Mesendoderm (in vitro differentiated cells): ENCODE results near the gene TEDC2.

Source experiments
- DNase-seq: peaks from one replicate; pipeline ENCODE4 v3.0.0; 2013
- H2AK5ac ChIP-seq: 2 replicates; pipeline ENCODE4 v1.6.1; 2013; ENCODE audit warnings: low read length, inconsistent platforms
- H2BK120ac ChIP-seq: 2 replicates; pipeline ENCODE4 v1.6.1; 2013; ENCODE audit warnings: low read depth, mild to moderate bottlenecking, low read length, moderate library complexity, mixed read lengths
- H2BK15ac ChIP-seq: replicated peaks from 2 replicates; pipeline ENCODE4 v1.6.1; 2013; ENCODE audit warnings: low read depth, mild to moderate bottlenecking, moderate library complexity
- H2BK5ac ChIP-seq: 2 replicates; pipeline ENCODE4 v1.6.1; 2013; ENCODE audit warnings: low read length, inconsistent platforms
- H3K18ac ChIP-seq: 2 replicates; pipeline ENCODE4 v1.6.1; 2013; ENCODE audit warnings: mild to moderate bottlenecking, low read length, mixed read lengths
- H3K23ac ChIP-seq: one replicate; pipeline ENCODE4 v1.6.1; 2013; ENCODE audit warnings: low read length
- H3K27ac ChIP-seq: 2 replicates; pipeline ENCODE4 v1.5.1; 2013; ENCODE audit warnings: low read depth, mild to moderate bottlenecking, inconsistent platforms, low read length, moderate library complexity
- H3K27me3 ChIP-seq: 2 replicates; pipeline ENCODE4 v1.6.1; 2013; ENCODE audit warnings: low read length, control low read depth, mild to moderate bottlenecking, inconsistent platforms; ENCODE audit not compliant: insufficient read depth, poor library complexity
- H3K36me3 ChIP-seq: 2 replicates; pipeline ENCODE4 v1.6.1; 2013; ENCODE audit warnings: low read length, inconsistent platforms; ENCODE audit not compliant: control insufficient read depth, insufficient read depth
- H3K4ac ChIP-seq: one replicate; pipeline ENCODE4 v1.6.1; 2013; ENCODE audit warnings: low read depth, mild to moderate bottlenecking, low read length, moderate library complexity
- H3K4me1 ChIP-seq: 2 replicates; pipeline ENCODE4 v1.6.1; 2013; ENCODE audit warnings: low read depth, low read length, inconsistent platforms; ENCODE audit not compliant: control insufficient read depth
- H3K4me2 ChIP-seq: 2 replicates; pipeline ENCODE4 v1.6.1; 2013; ENCODE audit warnings: low read length
- H3K4me3 ChIP-seq: 2 replicates; pipeline ENCODE4 v1.5.1; 2013; ENCODE audit warnings: mild to moderate bottlenecking, low read length
- H3K56ac ChIP-seq: one replicate; pipeline ENCODE4 v1.6.1; 2013; ENCODE audit warnings: low read length
- H3K79me1 ChIP-seq: 2 replicates; pipeline ENCODE4 v1.6.1; 2013; ENCODE audit warnings: low read length, inconsistent platforms
- H3K79me2 ChIP-seq: 2 replicates; pipeline ENCODE4 v1.6.1; 2013; ENCODE audit warnings: mild to moderate bottlenecking, low read length; ENCODE audit not compliant: control insufficient read depth, insufficient read depth
- H3K9ac ChIP-seq: 2 replicates; pipeline ENCODE4 v1.6.1; 2013; ENCODE audit warnings: low read length, inconsistent platforms
- H4K5ac ChIP-seq: one replicate; pipeline ENCODE4 v1.6.1; 2013; ENCODE audit warnings: low read length
- H4K8ac ChIP-seq: one replicate; pipeline ENCODE4 v1.6.1; 2013; ENCODE audit warnings: low read depth, mild to moderate bottlenecking, control low read depth, low read length, moderate library complexity
- WGBS: extraction: QIAGEN DNeasy Blood & Tissue Kit; methylation state at CpG from one replicate; pipeline ENCODE4 v1.1.7; 2013; ENCODE audit warnings: low lambda C conversion rate, missing lambda C conversion rate; ENCODE audit not compliant: insufficient coverage; ENCODE audit errors: extremely low coverage; 5-methylcytosine and 5-hydroxymethylcytosine counted together

TEDC2 gene

DNA sequence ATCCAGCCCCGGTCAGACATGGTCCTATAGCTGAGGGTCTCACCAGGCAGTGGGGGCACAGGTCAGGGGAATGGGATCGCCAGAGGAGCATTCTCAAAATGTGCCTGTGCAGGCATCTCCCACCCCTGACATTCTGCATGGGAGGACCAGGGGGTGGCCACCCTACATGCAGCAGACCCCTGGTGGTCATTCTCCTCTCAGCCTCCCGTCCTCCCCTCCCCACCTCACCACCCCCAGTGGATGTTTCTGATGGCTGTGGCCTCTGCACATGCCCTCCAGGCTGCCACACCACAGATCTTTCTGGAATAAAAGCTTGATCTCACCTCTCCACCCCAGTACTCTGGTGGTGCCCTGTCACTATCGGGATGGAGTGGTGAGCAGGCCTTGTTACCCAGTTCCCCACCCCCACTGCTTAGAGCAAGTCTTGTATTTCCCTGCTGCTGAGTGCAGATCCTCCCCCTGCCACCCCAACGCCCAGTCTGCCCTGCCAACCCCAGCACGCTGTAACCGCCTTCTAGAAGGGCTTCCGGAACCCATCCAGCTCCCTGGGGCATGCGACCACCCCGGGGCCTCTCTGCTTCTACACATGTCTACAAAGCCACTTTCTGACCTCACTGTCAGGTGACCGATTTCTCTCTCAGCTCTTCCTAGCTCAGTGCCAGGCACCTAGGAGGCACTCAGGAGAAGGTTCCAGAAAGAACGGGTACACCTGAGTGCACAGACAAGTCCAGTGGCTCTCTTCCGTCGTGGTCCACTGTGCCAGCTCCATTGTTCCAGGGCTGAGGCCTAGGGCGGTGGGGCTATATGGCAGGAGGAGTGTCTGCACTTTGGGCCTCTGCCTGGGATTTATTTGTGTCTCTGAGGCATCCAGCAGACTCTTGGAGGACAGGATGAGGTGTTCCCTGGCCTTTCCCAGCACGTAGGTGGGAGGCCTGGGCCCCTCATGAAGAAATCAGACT lies 24.3 kb downstream of the TEDC2 start:
- no peaks in the 10 kb centered on the region for H3K36me3 ChIP-seq
- H4K8ac ChIP-seq = no peak overlapping the region
- H2BK120ac ChIP-seq = no peak overlapping the region
- H3K27ac ChIP-seq = no peak overlapping the region
- no peak overlapping the region for H3K18ac ChIP-seq
- WGBS = no CpG with 5 or more reads among the region's 16 CpGs
- no peak overlapping the region for H3K23ac ChIP-seq
- H4K5ac ChIP-seq = no peak overlapping the region
- no peak overlapping the region for H3K4me3 ChIP-seq
- no peak overlapping the region for H3K9ac ChIP-seq
- H2BK5ac ChIP-seq = no peak overlapping the region
- H2AK5ac ChIP-seq = no peak overlapping the region
- DNase-seq = no peak
- no peaks in the 10 kb centered on the region for H3K4me1 ChIP-seq
- H3K27me3 ChIP-seq = no peaks in the 10 kb centered on the region
- H3K56ac ChIP-seq = no peak overlapping the region
- no peak overlapping the region for H3K4me2 ChIP-seq
- no peak overlapping the region for H3K4ac ChIP-seq
- no peaks in the 10 kb centered on the region for H3K79me2 ChIP-seq
- H3K79me1 ChIP-seq = no peaks in the 10 kb centered on the region
- no peak overlapping the region for H2BK15ac ChIP-seq

DNA sequence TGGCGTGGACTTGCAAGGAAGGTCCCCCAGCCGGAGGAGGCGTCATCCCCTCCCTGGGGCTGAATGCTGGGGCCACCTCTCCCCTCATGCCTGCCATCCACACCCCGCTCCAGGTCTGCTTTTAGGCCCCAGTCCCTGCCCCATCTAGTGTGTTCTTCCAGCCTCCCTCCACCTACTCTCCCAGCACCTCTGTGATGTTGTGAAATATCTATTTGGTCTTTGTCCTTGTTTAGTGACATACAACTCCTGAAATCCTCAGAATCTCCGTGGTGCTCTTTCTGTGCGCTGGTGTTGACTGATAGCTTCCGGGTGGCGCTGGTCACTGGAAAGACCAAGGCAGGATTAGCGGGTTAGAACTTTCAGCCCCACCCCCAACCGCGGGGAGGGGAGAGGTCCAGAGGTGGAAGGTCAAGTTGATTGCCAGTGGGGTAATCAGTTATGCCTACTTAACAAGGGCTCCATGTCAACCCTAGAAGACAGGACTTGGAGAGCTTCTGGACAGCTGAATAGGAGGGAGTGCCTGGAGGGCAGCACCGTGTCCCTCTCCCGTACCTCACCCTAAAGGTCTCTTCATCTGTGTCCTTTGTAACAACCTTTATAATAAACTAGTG lies 25.1 kb downstream of the TEDC2 start:
- no peak overlapping the region for H4K8ac ChIP-seq
- H4K5ac ChIP-seq = no peak overlapping the region
- H2BK120ac ChIP-seq = no peak overlapping the region
- H3K9ac ChIP-seq = no peak overlapping the region
- no CpG with 5 or more reads among the region's 13 CpGs for WGBS
- H3K27ac ChIP-seq = no peak overlapping the region
- no peaks in the 10 kb centered on the region for H3K4me1 ChIP-seq
- no peak overlapping the region for H3K4me2 ChIP-seq
- no peak overlapping the region for H3K4me3 ChIP-seq
- no peak for DNase-seq
- no peaks in the 10 kb centered on the region for H3K36me3 ChIP-seq
- H3K23ac ChIP-seq = no peak overlapping the region
- no peak overlapping the region for H3K4ac ChIP-seq
- H2BK15ac ChIP-seq = no peak overlapping the region
- H3K56ac ChIP-seq = no peak overlapping the region
- no peaks in the 10 kb centered on the region for H3K79me2 ChIP-seq
- no peak overlapping the region for H3K18ac ChIP-seq
- H2BK5ac ChIP-seq = no peak overlapping the region
- no peak overlapping the region for H2AK5ac ChIP-seq
- no peaks in the 10 kb centered on the region for H3K27me3 ChIP-seq
- no peaks in the 10 kb centered on the region for H3K79me1 ChIP-seq

DNA sequence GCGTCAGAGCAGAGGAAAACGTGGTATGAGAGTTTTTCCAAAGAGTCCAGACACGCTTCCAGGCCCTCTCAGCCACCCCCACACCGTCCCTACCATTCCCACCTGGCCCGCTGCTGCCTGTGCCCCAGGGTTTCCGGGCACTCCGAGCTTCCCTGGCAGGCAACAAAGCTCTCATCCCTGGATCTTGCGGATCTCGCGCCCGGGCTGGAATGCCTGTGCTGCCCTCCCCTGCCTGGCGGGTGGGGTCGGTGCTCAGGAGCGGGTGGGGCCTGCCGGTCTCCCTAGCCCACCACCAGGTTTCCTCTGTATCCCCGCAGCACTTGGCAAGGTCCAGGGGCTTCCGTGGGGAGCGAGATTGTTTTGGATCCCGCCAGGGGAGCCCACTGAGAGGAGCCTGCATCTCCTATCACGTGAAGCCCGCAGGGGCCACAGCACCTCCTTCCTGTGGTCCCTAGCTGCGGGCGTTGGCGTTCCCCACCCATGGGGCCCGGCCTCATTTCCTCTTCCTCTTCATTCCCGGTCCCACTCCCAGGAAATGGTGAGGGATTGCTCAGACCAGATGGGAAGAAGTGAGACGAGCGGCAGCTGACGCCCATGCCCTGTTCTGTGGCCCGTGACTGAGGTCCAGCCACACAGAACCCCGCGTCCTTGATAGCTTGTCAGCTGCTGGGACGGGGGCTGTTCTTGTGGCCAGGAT lies 26.1 kb downstream of the TEDC2 start:
- no peak overlapping the region for H3K27ac ChIP-seq
- H3K4ac ChIP-seq = no peak overlapping the region
- no peak overlapping the region for H3K4me3 ChIP-seq
- H3K79me1 ChIP-seq = no peaks in the 10 kb centered on the region
- no peak overlapping the region for H4K5ac ChIP-seq
- no peak for DNase-seq
- no peak overlapping the region for H2AK5ac ChIP-seq
- H2BK15ac ChIP-seq = no peak overlapping the region
- H3K4me2 ChIP-seq = no peak overlapping the region
- no peak overlapping the region for H3K9ac ChIP-seq
- no peak overlapping the region for H3K18ac ChIP-seq
- H4K8ac ChIP-seq = no peak overlapping the region
- H3K4me1 ChIP-seq = no peaks in the 10 kb centered on the region
- WGBS = no CpG with 5 or more reads among the region's 33 CpGs
- H3K79me2 ChIP-seq = no peaks in the 10 kb centered on the region
- H2BK5ac ChIP-seq = no peak overlapping the region
- no peaks in the 10 kb centered on the region for H3K27me3 ChIP-seq
- no peaks in the 10 kb centered on the region for H3K36me3 ChIP-seq
- no peak overlapping the region for H3K56ac ChIP-seq
- no peak overlapping the region for H3K23ac ChIP-seq
- no peak overlapping the region for H2BK120ac ChIP-seq

DNA sequence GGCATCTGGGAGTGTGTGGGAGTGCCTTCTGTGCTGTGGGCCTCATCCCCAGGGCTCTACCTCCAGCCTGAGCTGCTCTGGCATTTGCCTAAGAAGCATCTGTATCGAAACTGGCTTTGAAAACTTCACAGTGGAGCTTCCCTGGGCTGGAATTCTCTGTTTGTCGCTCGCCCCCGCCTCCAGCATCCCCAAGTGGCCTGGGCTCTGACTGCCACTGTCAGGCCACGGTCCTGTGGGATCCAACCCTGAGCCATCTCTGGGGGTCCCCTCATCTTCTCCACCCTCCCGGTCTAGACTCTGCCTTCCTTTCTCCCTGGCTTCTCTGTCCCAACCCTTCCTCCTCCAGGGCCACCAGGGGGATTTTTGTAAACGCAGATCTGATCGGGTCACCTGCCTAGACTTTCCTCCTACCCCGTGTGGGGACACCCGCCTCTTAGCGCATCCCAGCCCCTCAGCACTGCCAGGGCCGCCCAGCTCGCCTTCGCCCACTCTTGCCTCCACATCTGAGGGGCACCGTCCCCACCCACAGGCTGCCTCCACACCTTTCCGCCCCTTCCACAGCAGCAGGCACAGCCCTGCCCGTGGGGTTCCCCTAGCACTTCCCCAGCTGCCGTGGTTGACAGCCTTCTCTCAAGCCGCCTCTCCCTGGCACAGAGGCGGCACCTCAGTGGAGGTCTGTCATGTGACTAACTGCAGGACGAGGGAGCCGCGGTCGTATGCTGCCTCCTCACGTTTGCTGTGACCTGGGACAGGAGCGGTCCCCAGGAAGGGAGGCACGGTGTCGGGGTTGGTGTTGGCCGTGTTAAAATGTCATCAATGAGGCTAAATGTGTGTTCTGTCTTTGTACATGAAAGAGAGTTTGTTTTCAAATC lies 27.0 kb downstream of the TEDC2 start:
- WGBS = no CpG with 5 or more reads among the region's 29 CpGs
- no peaks in the 10 kb centered on the region for H3K79me2 ChIP-seq
- H3K4me2 ChIP-seq = no peak overlapping the region
- no peaks in the 10 kb centered on the region for H3K27me3 ChIP-seq
- H4K5ac ChIP-seq = no peak overlapping the region
- H2BK120ac ChIP-seq = no peak overlapping the region
- DNase-seq = no peak
- H3K79me1 ChIP-seq = no peaks in the 10 kb centered on the region
- no peak overlapping the region for H3K56ac ChIP-seq
- no peak overlapping the region for H2BK5ac ChIP-seq
- H2BK15ac ChIP-seq = no peak overlapping the region
- no peak overlapping the region for H3K18ac ChIP-seq
- no peak overlapping the region for H3K9ac ChIP-seq
- H3K4ac ChIP-seq = no peak overlapping the region
- H3K36me3 ChIP-seq = no peaks in the 10 kb centered on the region
- H4K8ac ChIP-seq = no peak overlapping the region
- H3K4me1 ChIP-seq = no peaks in the 10 kb centered on the region
- H2AK5ac ChIP-seq = no peak overlapping the region
- no peak overlapping the region for H3K23ac ChIP-seq
- no peak overlapping the region for H3K4me3 ChIP-seq
- no peak overlapping the region for H3K27ac ChIP-seq

DNA sequence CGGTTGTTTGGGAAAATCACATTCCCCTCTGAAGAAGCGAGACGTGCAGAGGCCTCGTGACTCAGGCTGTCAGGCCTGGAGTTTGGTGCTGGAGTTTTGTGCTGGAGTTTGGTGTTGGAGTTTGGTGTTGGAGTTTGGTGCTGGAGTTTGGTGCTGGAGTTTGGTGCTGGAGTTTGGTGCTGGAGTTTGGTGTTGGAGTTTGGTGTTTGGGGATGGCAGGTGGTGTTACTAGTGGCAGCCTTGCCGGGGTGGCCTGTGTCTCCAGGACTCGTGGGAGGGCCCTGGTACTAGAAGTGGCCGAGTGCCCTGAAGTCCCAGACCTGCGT lies 27.6 kb downstream of the TEDC2 start:
- no peaks in the 10 kb centered on the region for H3K4me1 ChIP-seq
- no peak overlapping the region for H2BK120ac ChIP-seq
- no CpG with 5 or more reads among the region's 8 CpGs for WGBS

More for the DNA sequence above, 27.6 kb downstream of the TEDC2 start:
- H3K4ac ChIP-seq = no peak overlapping the region
- H3K27ac ChIP-seq = no peak overlapping the region
- no peak overlapping the region for H4K5ac ChIP-seq
- no peaks in the 10 kb centered on the region for H3K79me2 ChIP-seq
- no peaks in the 10 kb centered on the region for H3K27me3 ChIP-seq
- H3K18ac ChIP-seq = no peak overlapping the region
- H2AK5ac ChIP-seq = no peak overlapping the region
- no peak overlapping the region for H4K8ac ChIP-seq
- H2BK5ac ChIP-seq = no peak overlapping the region
- H3K79me1 ChIP-seq = no peaks in the 10 kb centered on the region
- H3K4me3 ChIP-seq = no peak overlapping the region
- no peak overlapping the region for H3K23ac ChIP-seq
- no peak for DNase-seq
- H3K36me3 ChIP-seq = no peaks in the 10 kb centered on the region
- H3K9ac ChIP-seq = no peak overlapping the region
- H3K4me2 ChIP-seq = no peak overlapping the region
- no peak overlapping the region for H2BK15ac ChIP-seq
- H3K56ac ChIP-seq = no peak overlapping the region
